Heart left ventricle (tissue), 16 donors: ENCODE measurements around the gene ARMS2. TPM values are rescaled to one million over a fixed set of nuclear protein-coding genes. Genes with fewer than 3 reads are reported as not detected.

Experiments
- ATAC-seq, 4 donors: fragments of 200-7000 bp; cut with Tn5 transposase; one replicate each; pipeline ENCODE4 v1.9.1; 2020 to 2022; ENCODE audit warnings: moderate library complexity in 4 of 4, mild to moderate bottlenecking in 3 of 4, moderate number of reproducible peaks in 1 of 4
- DNase-seq, 5 donors: peaks; one replicate each; pipeline ENCODE4 v3.0.0-alpha.2; 2020
- H3K27ac ChIP-seq, 12 donors: fragments of 200-600 bp; sonication (generic) in 4 of 12; one replicate each; pipeline versions ENCODE4 v1.5.0 to v1.8.0; 2016 to 2022; ENCODE audit warnings: mild to moderate bottlenecking in 2 of 12
- H3K27me3 ChIP-seq, 9 donors: fragments of 200-600 bp; sonication (generic) in 2 of 9; one replicate each; pipeline versions ENCODE4 v1.5.1 to v1.8.0; 2016 to 2022; ENCODE audit warnings: mild to moderate bottlenecking in 3 of 9
- H3K36me3 ChIP-seq, 9 donors: fragments of 200-600 bp; sonication (generic) in 2 of 9; one replicate each; pipeline versions ENCODE4 v1.5.0 to v1.8.0; 2018 to 2022; ENCODE audit warnings: mild to moderate bottlenecking in 2 of 9
- H3K4me1 ChIP-seq, 12 donors: fragments of 200-600 bp; sonication (generic) in 4 of 12; one replicate each; pipeline versions ENCODE4 v1.5.0 to v1.8.0; 2016 to 2022; ENCODE audit warnings: mild to moderate bottlenecking in 3 of 12
- H3K4me3 ChIP-seq, 12 donors: fragments of 200-600 bp; sonication (generic) in 4 of 12; one replicate each; pipeline versions ENCODE4 v1.5.0 to v1.8.0; 2017 to 2022; ENCODE audit warnings: mild to moderate bottlenecking in 9 of 12, moderate library complexity in 4 of 12
- H3K9me3 ChIP-seq, 12 donors: fragments of 200-600 bp; sonication (generic) in 4 of 12; one replicate each; pipeline versions ENCODE4 v1.5.0 to v1.8.0; 2016 to 2022; ENCODE audit warnings: mild to moderate bottlenecking in 1 of 12
- POLR2A ChIP-seq, 2 donors: fragments of 450-650 bp; IDR thresholded peaks; one replicate each; pipeline ENCODE4 v1.6.1; 2017; ENCODE audit warnings: antibody characterized with exemption in 2 of 2, mild to moderate bottlenecking in 2 of 2, moderate library complexity in 2 of 2
- WGBS, 4 donors: extraction: QIAGEN DNeasy Blood & Tissue Kit in 2 of 4; methylation state at CpG; one replicate each; pipeline versions ENCODE4 v1.1.5 to v1.1.7; 2013 to 2018; 5-methylcytosine and 5-hydroxymethylcytosine counted together
- intact Hi-C, 10 donors: fragments of 100-400 bp; cut with DNase I; formaldehyde crosslinking; loops; one replicate each; pipeline versions ENCODE4 v1.11.1 to v1.14.2; 2022
- polyA plus RNA-seq, 2 donors: library from polyadenylated mRNA; stranded (reverse); fragments of 200-250 nt; gene quantifications; one replicate each; pipeline ENCODE4 v1.2.3, GENCODE V29; 2013
- total RNA-seq, 9 donors: library from RNA; depleted of rRNA in 2 of 9; stranded (reverse); fragments of >200 nt in 2 of 9; fragmentation: NEBNext Ultra II Directional in 3 of 9; extraction: Animal tissue kit (Norgen Biotek cat#: 25700) in 3 of 9; gene quantifications; one replicate each; pipeline versions ENCODE4 v1.1.0 to v1.2.4, GENCODE V29; 2016 to 2023
- TF ChIP-seq, protein P1 (sequence below), 12 donors: fragments of 200-600 bp; sonication (generic) in 4 of 12; IDR thresholded peaks; one replicate each; pipeline versions ENCODE4 v1.5.0 to v1.8.0; 2018 to 2022; ENCODE audit warnings: antibody characterized with exemption in 12 of 12, mild to moderate bottlenecking in 5 of 12
- donor health status: ischemic (EF 13 %, LVEDD 7.1; RV severe dilation, severe dysfunction).
- donor health status: healthy with polysubstance abuse.
- donor health status: DM: no; HTN: yes; CAD: no.
- donor health status: DM: no; HTN: no; CAD: no.
- donor health status: ischemic (EF 25% LVEDD 6.9; RV normal size, moderate dysfunction).
- donor health status: ischemic (EF 25% LVEDD 5.7; RV mildly dilated, moderate dysfunction).
- donor health status: healthy.
- donor health status: DM: yes; HTN: yes; CAD: no.
- donor health status: ischemic (EF 35%, LVEDD 5.7; RV mildly dilated, moderate dysfunction).
- donor health status: nonischemic (EF 11% LVEDD 7.7; RV severe dilation, severe dysfunction).
- donor health status: DM: yes; HTN: yes; CAD: no.
- donor health status: PGD.
- donor health status: ischemic (EF 29% LVEDD 5.4; RV normal size, mild dysfunction).
- donor health status: nonischemic (EF 23%, LVEDD 6.1; RV moderate dilation, normal function).

Gene ARMS2
- total and polyA plus RNA-seq, 11 donors: 0.87 to 1.5 (median 1.2) TPM; not detected in 8

- no peaks in the 10 kb centered on the region for H3K9me3 ChIP-seq
- ATAC-seq (no peak), DNase-seq (peak in 1 of 5 donors; percentile 18)
- no peak overlapping the region for H3K4me3 ChIP-seq
- no peak for TF ChIP-seq POLR2A (IDR thresholded peaks at IDR 0.05)
- TF ChIP-seq, protein P1, sequence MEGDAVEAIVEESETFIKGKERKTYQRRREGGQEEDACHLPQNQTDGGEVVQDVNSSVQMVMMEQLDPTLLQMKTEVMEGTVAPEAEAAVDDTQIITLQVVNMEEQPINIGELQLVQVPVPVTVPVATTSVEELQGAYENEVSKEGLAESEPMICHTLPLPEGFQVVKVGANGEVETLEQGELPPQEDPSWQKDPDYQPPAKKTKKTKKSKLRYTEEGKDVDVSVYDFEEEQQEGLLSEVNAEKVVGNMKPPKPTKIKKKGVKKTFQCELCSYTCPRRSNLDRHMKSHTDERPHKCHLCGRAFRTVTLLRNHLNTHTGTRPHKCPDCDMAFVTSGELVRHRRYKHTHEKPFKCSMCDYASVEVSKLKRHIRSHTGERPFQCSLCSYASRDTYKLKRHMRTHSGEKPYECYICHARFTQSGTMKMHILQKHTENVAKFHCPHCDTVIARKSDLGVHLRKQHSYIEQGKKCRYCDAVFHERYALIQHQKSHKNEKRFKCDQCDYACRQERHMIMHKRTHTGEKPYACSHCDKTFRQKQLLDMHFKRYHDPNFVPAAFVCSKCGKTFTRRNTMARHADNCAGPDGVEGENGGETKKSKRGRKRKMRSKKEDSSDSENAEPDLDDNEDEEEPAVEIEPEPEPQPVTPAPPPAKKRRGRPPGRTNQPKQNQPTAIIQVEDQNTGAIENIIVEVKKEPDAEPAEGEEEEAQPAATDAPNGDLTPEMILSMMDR (IDR thresholded peaks at IDR 0.05): no peak
- intact Hi-C loops: no loop called here
- no peaks in the 10 kb centered on the region for H3K27me3 ChIP-seq
- H3K27ac ChIP-seq: peak overlapping the region in 1 of 12 donors; percentile 71
- H3K36me3 ChIP-seq: peaks cover 0 to 26% (median 5%) of the 10 kb centered on the region in 9 donors
- 81 to 88% (median 87%) methylated on average over 26 of the region's 26 CpGs for whole genome bisulfite sequencing, 4 donors
- H3K4me1 ChIP-seq: peaks cover 0 to 77% (median 41%) of the 10 kb centered on the region in 12 donors
Measured at GRCh38 chr10:122490786-122491680, 36.6 kb downstream of the ARMS2 start.

GRCh38 chr10:122492006-122492405, 37.6 kb downstream of the ARMS2 start:
- H3K4me1 ChIP-seq: peaks cover 0 to 73% (median 34%) of the 10 kb centered on the region in 12 donors
- H3K27ac ChIP-seq: peak overlapping the region in 1 of 12 donors; percentile 71

GRCh38 chr10:122492999-122493481, 38.6 kb downstream of the ARMS2 start:
- H3K27me3 ChIP-seq: no peaks in the 10 kb centered on the region
- no peak overlapping the region for H3K4me3 ChIP-seq
- 74 to 86% (median 78%) methylated on average over 9 of the region's 9 CpGs for WGBS, 4 donors
- no peaks in the 10 kb centered on the region for H3K9me3 ChIP-seq
- H3K4me1 ChIP-seq: peaks cover 0 to 69% (median 27%) of the 10 kb centered on the region in 12 donors
- TF ChIP-seq, protein P1 (IDR thresholded peaks at IDR 0.05): no peak
- no peak for TF ChIP-seq POLR2A (IDR thresholded peaks at IDR 0.05)
- ATAC-seq (peak; percentile 44 to 64 (median 50)), DNase-seq (peak in 2 of 5 donors; percentile 44 to 50)
- H3K27ac ChIP-seq: peak overlapping the region in 7 of 12 donors; percentile 11 to 71 (median 43)
- H3K36me3 ChIP-seq: peaks cover 0 to 26% (median 5%) of the 10 kb centered on the region in 9 donors
- intact Hi-C loops: no loop called here

More at GRCh38 chr10:122492006-122492405, 37.6 kb downstream of the ARMS2 start:
- no peaks in the 10 kb centered on the region for H3K27me3 ChIP-seq
- ATAC-seq: no peak
- no peak overlapping the region for H3K4me3 ChIP-seq
- DNase-seq: no peak
- TF ChIP-seq POLR2A (IDR thresholded peaks at IDR 0.05): no peak
- TF ChIP-seq, protein P1 (IDR thresholded peaks at IDR 0.05): no peak
- intact Hi-C loops: no loop called here
- WGBS, 4 donors: 92 to 95% (median 92%) methylated on average over 9 of the region's 9 CpGs
- H3K36me3 ChIP-seq: peaks cover 0 to 26% (median 5%) of the 10 kb centered on the region in 9 donors
- H3K9me3 ChIP-seq: no peaks in the 10 kb centered on the region

DNA sequence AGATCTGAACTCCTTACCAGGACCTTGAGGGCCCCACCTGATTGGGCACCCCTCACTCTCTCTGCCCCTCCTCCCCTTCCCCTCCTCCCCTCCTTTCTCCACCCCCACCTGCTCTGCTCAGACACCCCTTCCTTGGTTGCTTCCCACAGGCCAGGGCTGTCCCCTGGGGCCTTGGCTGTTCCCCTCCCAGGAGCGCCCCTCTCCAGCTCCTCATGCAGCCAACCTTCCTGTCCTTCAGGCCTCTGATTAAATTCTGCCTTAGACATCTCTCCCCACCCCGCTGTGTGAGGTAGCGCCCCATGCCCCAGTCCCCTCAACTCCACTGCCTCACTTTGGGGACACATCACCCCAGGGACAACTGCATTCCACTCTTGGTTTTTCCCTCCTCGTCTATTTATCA, 39.3 kb downstream of the ARMS2 start:
- TF ChIP-seq POLR2A (IDR thresholded peaks at IDR 0.05): no peak
- TF ChIP-seq, protein P1 (IDR thresholded peaks at IDR 0.05): no peak
- no peak for DNase-seq
- H3K4me3 ChIP-seq: no peak overlapping the region
- peak overlapping the region in 3 of 12 donors; percentile 43 to 71 (median 52) for H3K27ac ChIP-seq
- H3K27me3 ChIP-seq: no peaks in the 10 kb centered on the region
- 86 to 93% (median 90%) methylated on average over 4 of the region's 4 CpGs for WGBS, 4 donors
- H3K9me3 ChIP-seq: no peaks in the 10 kb centered on the region
- intact Hi-C loops: no loop called here
- peaks cover 0 to 26% (median 5%) of the 10 kb centered on the region in 9 donors for H3K36me3 ChIP-seq
- ATAC-seq: no peak
- H3K4me1 ChIP-seq: peaks cover 0 to 69% (median 30%) of the 10 kb centered on the region in 12 donors
